ENCODE data around the gene PPARG.

Gene PPARG

GRCh38 chr3:12415014-12415680 lies 126.3 kb downstream of the PPARG start:
- no peak overlapping the region for H2AFZ ChIP-seq (ENCODE audit: low read depth, low read length)
- TF ChIP-seq EZH2 (IDR thresholded peaks at IDR 0.05; ENCODE audit: borderline replicate concordance, low read depth, low read length, severe bottlenecking) (no peak), CTCF (IDR thresholded peaks at IDR 0.05; ENCODE audit: borderline replicate concordance, extremely low read depth, low read length, poor library complexity, severe bottlenecking) (no peak)

GRCh38 chr3:12416731-12417130 lies 127.9 kb downstream of the PPARG start:
- H3K27me3 ChIP-seq (ENCODE audit: insufficient read depth, low read length, poor library complexity), result no peaks in the 10 kb centered on the region
- no peaks in the 10 kb centered on the region for H3K4me1 ChIP-seq (ENCODE audit: insufficient read depth, low read length)
- no peak overlapping the region for H3K9ac ChIP-seq (ENCODE audit: low read depth, low read length)
- H3K36me3 ChIP-seq (ENCODE audit: insufficient read depth, low read length), result no peaks in the 10 kb centered on the region
- H3K27ac ChIP-seq (ENCODE audit: low read length), result no peak overlapping the region
- H3K9me3 ChIP-seq (ENCODE audit: insufficient read depth, low read length, severe bottlenecking), result no peaks in the 10 kb centered on the region
- H3K79me2 ChIP-seq (ENCODE audit: insufficient read depth, low read length), result no peaks in the 10 kb centered on the region
- no peak for ATAC-seq (ENCODE audit: insufficient read depth, low read depth)
- TF ChIP-seq CTCF (IDR thresholded peaks at IDR 0.05; ENCODE audit: borderline replicate concordance, extremely low read depth, low read length, poor library complexity, severe bottlenecking), result no peak
- TF ChIP-seq EZH2 (IDR thresholded peaks at IDR 0.05; ENCODE audit: borderline replicate concordance, low read depth, low read length, severe bottlenecking), result no peak
- H3K4me2 ChIP-seq (ENCODE audit: insufficient read depth, low read length), result no peak overlapping the region
- no peak overlapping the region for H3K4me3 ChIP-seq (ENCODE audit: low read depth in 1 of 2, low read length in 2 of 2)
- no peak for DNase-seq
- no peaks in the 10 kb centered on the region for H4K20me1 ChIP-seq (ENCODE audit: insufficient read depth, low read length)
- H2AFZ ChIP-seq (ENCODE audit: low read depth, low read length), result no peak overlapping the region

More at GRCh38 chr3:12415014-12415680, 126.3 kb downstream of the PPARG start:
- Histone ChIP-seq H3K27ac (ENCODE audit: low read length) (no peak overlapping the region), H3K4me3 (ENCODE audit: low read depth in 1 of 2, low read length in 2 of 2) (no peak overlapping the region), H3K4me1 (ENCODE audit: insufficient read depth, low read length) (no peaks in the 10 kb centered on the region), H3K27me3 (ENCODE audit: insufficient read depth, low read length, poor library complexity) (no peaks in the 10 kb centered on the region), H3K4me2 (ENCODE audit: insufficient read depth, low read length) (no peak overlapping the region), H3K36me3 (ENCODE audit: insufficient read depth, low read length) (no peaks in the 10 kb centered on the region), H4K20me1 (ENCODE audit: insufficient read depth, low read length) (no peaks in the 10 kb centered on the region), H3K9ac (ENCODE audit: low read depth, low read length) (no peak overlapping the region), H3K79me2 (ENCODE audit: insufficient read depth, low read length) (no peaks in the 10 kb centered on the region), H3K9me3 (ENCODE audit: insufficient read depth, low read length, severe bottlenecking) (no peaks in the 10 kb centered on the region)
- DNase-seq (no peak), ATAC-seq (ENCODE audit: insufficient read depth, low read depth) (no peak)

GRCh38 chr3:12420393-12420792 lies 131.5 kb downstream of the PPARG start:
- no peaks in the 10 kb centered on the region for H3K36me3 ChIP-seq (ENCODE audit: insufficient read depth, low read length)
- peaks cover 26% of the 10 kb centered on the region for H3K4me1 ChIP-seq (ENCODE audit: insufficient read depth, low read length)
- TF ChIP-seq CTCF (IDR thresholded peaks at IDR 0.05; ENCODE audit: borderline replicate concordance, extremely low read depth, low read length, poor library complexity, severe bottlenecking), result no peak
- no peak for TF ChIP-seq EZH2 (IDR thresholded peaks at IDR 0.05; ENCODE audit: borderline replicate concordance, low read depth, low read length, severe bottlenecking)
- no peak for DNase-seq
- no peak overlapping the region for H3K27ac ChIP-seq (ENCODE audit: low read length)
- no peaks in the 10 kb centered on the region for H3K9me3 ChIP-seq (ENCODE audit: insufficient read depth, low read length, severe bottlenecking)
- H2AFZ ChIP-seq (ENCODE audit: low read depth, low read length), result no peak overlapping the region
- no peak overlapping the region for H3K4me3 ChIP-seq (ENCODE audit: low read depth in 1 of 2, low read length in 2 of 2)
- H3K79me2 ChIP-seq (ENCODE audit: insufficient read depth, low read length), result no peaks in the 10 kb centered on the region
- no peak overlapping the region for H3K4me2 ChIP-seq (ENCODE audit: insufficient read depth, low read length)
- no peak for ATAC-seq (ENCODE audit: insufficient read depth, low read depth)
- no peaks in the 10 kb centered on the region for H3K27me3 ChIP-seq (ENCODE audit: insufficient read depth, low read length, poor library complexity)
- no peak overlapping the region for H3K9ac ChIP-seq (ENCODE audit: low read depth, low read length)
- H4K20me1 ChIP-seq (ENCODE audit: insufficient read depth, low read length), result no peaks in the 10 kb centered on the region
